Epithelial cell of proximal tubule (primary cell): ENCODE data around the gene FHL2. TPM values are rescaled to one million over a fixed set of nuclear protein-coding genes. Genes with fewer than 3 reads are reported as not detected.

Experiments
- DNase-seq: peaks from one replicate; pipeline ENCODE4 v3.0.0-alpha.2; 2011; ENCODE audit warnings: low read depth
- H3K4me3 ChIP-seq: 2 replicates; pipeline ENCODE4 v1.5.1; 2011; ENCODE audit warnings: low read depth, mild to moderate bottlenecking, low read length
- CTCF ChIP-seq: conservative IDR thresholded peaks from 2 replicates; pipeline ENCODE4 v1.5.1; 2012; ENCODE audit warnings: low read depth, mild to moderate bottlenecking, low read length
- total RNA-seq: library from RNA; depleted of rRNA; stranded (reverse); fragments of >200 nt; gene quantifications from 2 replicates; pipeline ENCODE4 v1.2.3, GENCODE V29; 2015

The FHL2 gene
- total RNA-seq, 1 donor from 2014 or later: 237 TPM

DNA sequence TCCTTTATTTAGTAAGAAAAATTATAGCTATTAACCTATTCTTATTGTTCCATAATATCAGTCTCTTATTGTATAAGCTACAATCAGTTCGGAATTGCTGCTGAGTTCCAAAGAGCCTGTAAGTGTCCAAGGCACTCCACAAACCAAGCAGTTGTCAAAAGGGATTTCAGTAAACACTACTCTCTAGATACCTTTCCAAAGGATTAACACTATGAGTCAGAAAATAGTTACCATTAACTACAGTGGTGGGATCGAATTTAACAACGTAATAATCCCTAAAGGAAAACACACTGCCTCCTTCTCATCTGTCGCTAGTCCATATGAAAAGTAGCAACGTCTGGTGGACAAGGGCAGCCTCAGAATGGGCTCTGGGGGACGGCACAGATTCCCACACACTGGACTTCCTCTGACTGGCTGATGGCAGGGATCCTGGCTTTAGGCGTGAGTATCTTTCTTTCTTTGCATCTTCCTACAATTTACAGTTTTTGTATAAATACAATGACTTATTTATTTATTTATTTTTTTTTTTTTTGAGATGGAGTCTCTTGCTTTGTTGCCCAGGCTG is 78.1 kb downstream of the FHL2 start:
- DNase-seq: no peak
- H3K4me3 ChIP-seq: no peak overlapping the region
- no peak for TF ChIP-seq CTCF

DNA sequence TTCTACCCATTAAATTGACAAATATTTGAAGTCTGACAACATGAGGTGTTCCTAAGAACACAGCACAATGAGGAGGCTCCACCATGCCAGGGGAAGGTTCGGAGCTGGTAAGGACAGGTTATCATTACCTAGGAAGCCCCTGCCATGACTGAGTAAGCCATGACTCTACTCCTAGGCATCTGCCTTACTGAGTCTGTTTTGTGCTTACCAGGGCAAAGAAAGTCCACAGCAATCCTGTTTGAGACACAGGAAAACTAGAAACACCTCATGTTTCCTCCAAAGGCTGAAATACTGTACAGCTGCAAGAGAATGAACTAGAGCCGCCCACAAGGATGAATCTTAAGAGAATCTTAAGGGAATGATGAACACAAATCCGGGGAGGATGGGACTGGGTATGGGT is 80.9 kb downstream of the FHL2 start:
- no peak overlapping the region for H3K4me3 ChIP-seq
- DNase-seq: no peak
- no peak for TF ChIP-seq CTCF

DNA sequence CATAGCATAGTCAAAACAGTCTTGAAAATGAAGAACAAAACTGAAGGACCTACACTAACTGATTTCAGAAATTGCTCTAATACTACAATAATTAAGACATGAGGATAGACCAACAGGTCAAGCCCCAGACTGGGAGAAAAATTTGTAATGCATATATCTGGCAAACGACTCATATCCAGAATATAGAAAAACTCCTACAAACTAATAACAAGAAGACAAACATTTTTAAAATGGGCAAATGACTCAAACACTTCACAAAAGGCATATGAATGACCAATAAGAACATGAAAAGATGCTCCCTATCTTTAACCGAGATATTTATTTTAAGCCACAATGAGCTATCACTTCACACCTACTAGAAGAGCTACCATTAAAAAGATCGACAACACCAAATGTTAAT is 83.5 kb downstream of the FHL2 start:
- no peak for TF ChIP-seq CTCF
- DNase-seq: no peak
- no peak overlapping the region for H3K4me3 ChIP-seq

DNA sequence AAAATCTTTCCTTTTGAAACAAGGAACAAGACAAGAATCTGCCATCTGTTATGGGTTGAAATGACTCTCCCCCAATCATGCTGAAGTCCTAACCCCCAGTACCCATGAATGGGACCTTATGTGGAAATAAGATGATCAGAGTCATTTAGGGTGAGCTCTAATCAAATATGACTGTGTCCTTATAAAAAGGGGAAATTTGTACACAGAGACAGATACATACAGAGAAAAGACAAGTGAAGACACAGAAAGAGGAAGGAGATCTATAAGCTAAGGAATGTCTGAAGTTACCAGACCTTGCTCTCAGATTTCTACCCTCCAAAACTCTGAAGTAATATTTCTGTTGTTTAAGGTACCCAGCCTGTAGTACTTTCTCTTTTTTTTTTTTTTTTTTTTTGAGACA is 85.0 kb downstream of the FHL2 start:
- DNase-seq: no peak
- H3K4me3 ChIP-seq: no peak overlapping the region
- no peak for TF ChIP-seq CTCF

Other genes with a start within 250 kb of the FHL2 start
- 0.22 TPM in 1 of 2 replicates, not detected in the other for gene GPR45, start 157.3 kb downstream of the FHL2 start, total RNA-seq
- gene TGFBRAP1, start 69.3 kb downstream of the FHL2 start, total RNA-seq: 11.3 and 22.9 TPM in 2 replicates
- gene C2orf49, start 61.5 kb downstream of the FHL2 start, total RNA-seq: 14.3 and 21.2 TPM in 2 replicates